ENCODE data around the gene ARMC9. TPM values are rescaled to one million over a fixed set of nuclear protein-coding genes. Genes with fewer than 3 reads are reported as not detected.

Gene ARMC9
- total RNA-seq, 1 experiment from 2014 or later = 16.4 TPM

GRCh38 chr2:231185050-231185725 lies 13.2 kb upstream of the ARMC9 start:
- no peak for ATAC-seq
- no peak overlapping the region for H2AFZ ChIP-seq (ENCODE audit: low read depth, low read length, poor library complexity, severe bottlenecking)
- intact Hi-C loops (cut with micrococcal nuclease) = no loop called here
- H3K79me2 ChIP-seq (ENCODE audit: insufficient read depth, low read length) = no peaks in the 10 kb centered on the region
- ChIA-PET CTCF (no interaction called here), RAD21 (ENCODE audit: low non-redundant PET in 1 of 2, low total read pairs in 2 of 2, uncharacterized antibody in 2 of 2, unreplicated experiment in 2 of 2) (no interaction called here), POLR2A (no interaction called here)
- no peaks in the 10 kb centered on the region for H3K27me3 ChIP-seq (ENCODE audit: insufficient read depth, low read length)
- no peak overlapping the region for H3K9ac ChIP-seq (ENCODE audit: low read length)
- no peak overlapping the region for H3K4me2 ChIP-seq (ENCODE audit: low read length)
- H3K9me3 ChIP-seq (ENCODE audit: control insufficient read depth in 1 of 2, insufficient read depth in 1 of 2, low read depth in 1 of 2, low read length in 2 of 2) = no peaks in the 10 kb centered on the region
- no peaks in the 10 kb centered on the region for H4K20me1 ChIP-seq (ENCODE audit: insufficient read depth)
- TF ChIP-seq ZFX (IDR thresholded peaks at IDR 0.05) (no peak), YY1 (IDR thresholded peaks at IDR 0.05; ENCODE audit: extremely low read depth, insufficient replicate concordance, low read depth, low read length) (no peak), POLR2A (IDR thresholded peaks at IDR 0.05; ENCODE audit: borderline replicate concordance, extremely low read depth, insufficient read depth, insufficient read length) (no peak), CEBPB (IDR thresholded peaks at IDR 0.05; ENCODE audit: low read depth) (no peak), EZH2phosphoT487 (IDR thresholded peaks at IDR 0.05; ENCODE audit: borderline replicate concordance) (no peak), SP1 (IDR thresholded peaks at IDR 0.05; ENCODE audit: low read depth) (no peak), FOSL1 (IDR thresholded peaks at IDR 0.05; ENCODE audit: low read depth) (no peak), SIN3A (IDR thresholded peaks at IDR 0.05; ENCODE audit: low read depth) (no peak), MAX (IDR thresholded peaks at IDR 0.05) (no peak), TCF7L2 (IDR thresholded peaks at IDR 0.05; ENCODE audit: borderline replicate concordance, extremely low read depth, insufficient read depth, insufficient read length) (no peak), ELF1 (IDR thresholded peaks at IDR 0.05; ENCODE audit: borderline replicate concordance, low read depth) (no peak), EZH2 (IDR thresholded peaks at IDR 0.05) (no peak), EGR1 (IDR thresholded peaks at IDR 0.05; ENCODE audit: low read depth) (no peak), CBX3 (IDR thresholded peaks at IDR 0.05; ENCODE audit: low read depth) (no peak), RAD21 (IDR thresholded peaks at IDR 0.05; ENCODE audit: low read depth) (no peak)
- TF ChIP-seq, protein P1, sequence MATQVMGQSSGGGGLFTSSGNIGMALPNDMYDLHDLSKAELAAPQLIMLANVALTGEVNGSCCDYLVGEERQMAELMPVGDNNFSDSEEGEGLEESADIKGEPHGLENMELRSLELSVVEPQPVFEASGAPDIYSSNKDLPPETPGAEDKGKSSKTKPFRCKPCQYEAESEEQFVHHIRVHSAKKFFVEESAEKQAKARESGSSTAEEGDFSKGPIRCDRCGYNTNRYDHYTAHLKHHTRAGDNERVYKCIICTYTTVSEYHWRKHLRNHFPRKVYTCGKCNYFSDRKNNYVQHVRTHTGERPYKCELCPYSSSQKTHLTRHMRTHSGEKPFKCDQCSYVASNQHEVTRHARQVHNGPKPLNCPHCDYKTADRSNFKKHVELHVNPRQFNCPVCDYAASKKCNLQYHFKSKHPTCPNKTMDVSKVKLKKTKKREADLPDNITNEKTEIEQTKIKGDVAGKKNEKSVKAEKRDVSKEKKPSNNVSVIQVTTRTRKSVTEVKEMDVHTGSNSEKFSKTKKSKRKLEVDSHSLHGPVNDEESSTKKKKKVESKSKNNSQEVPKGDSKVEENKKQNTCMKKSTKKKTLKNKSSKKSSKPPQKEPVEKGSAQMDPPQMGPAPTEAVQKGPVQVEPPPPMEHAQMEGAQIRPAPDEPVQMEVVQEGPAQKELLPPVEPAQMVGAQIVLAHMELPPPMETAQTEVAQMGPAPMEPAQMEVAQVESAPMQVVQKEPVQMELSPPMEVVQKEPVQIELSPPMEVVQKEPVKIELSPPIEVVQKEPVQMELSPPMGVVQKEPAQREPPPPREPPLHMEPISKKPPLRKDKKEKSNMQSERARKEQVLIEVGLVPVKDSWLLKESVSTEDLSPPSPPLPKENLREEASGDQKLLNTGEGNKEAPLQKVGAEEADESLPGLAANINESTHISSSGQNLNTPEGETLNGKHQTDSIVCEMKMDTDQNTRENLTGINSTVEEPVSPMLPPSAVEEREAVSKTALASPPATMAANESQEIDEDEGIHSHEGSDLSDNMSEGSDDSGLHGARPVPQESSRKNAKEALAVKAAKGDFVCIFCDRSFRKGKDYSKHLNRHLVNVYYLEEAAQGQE (IDR thresholded peaks at IDR 0.05; ENCODE audit: low read depth) = no peak
- TF ChIP-seq, protein P2, sequence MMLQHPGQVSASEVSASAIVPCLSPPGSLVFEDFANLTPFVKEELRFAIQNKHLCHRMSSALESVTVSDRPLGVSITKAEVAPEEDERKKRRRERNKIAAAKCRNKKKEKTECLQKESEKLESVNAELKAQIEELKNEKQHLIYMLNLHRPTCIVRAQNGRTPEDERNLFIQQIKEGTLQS (IDR thresholded peaks at IDR 0.05) = no peak
- DNase-seq (ENCODE audit: low read depth, low spot score) = no peak
- H3K9me2 ChIP-seq (ENCODE audit: insufficient read depth) = no peaks in the 10 kb centered on the region
- H3K27ac ChIP-seq (ENCODE audit: low read depth, low read length) = no peak overlapping the region
- H3K4me1 ChIP-seq (ENCODE audit: control insufficient read depth in 1 of 2, insufficient read depth in 2 of 2, low read length in 2 of 2) = peaks cover 2 to 33% of the 10 kb centered on the region in 2 experiments; a peak in 3 of 4 replicates
- H3K4me3 ChIP-seq (replicated peaks in 1 of 2; ENCODE audit: low read depth in 1 of 2, low read length in 2 of 2) = no peak overlapping the region
- no TSS peak for BruUV-seq (replicated peaks)
- H3K36me3 ChIP-seq (ENCODE audit: control insufficient read depth in 1 of 2, insufficient read depth in 2 of 2, low read length in 2 of 2) = no peaks in the 10 kb centered on the region
